Left lung (tissue), 10 donors: ENCODE results near the gene MAML1. TPM values are rescaled to one million over a fixed set of nuclear protein-coding genes. Genes with fewer than 3 reads are reported as not detected.
A peak's percentile ranks its signal among the peaks of the same experiment; 100 is the strongest.

ENCODE experiments used
- ATAC-seq: fragments of 200-7000 bp; cut with Tn5 transposase; one replicate; pipeline ENCODE4 v1.9.1; 2020; ENCODE audit warnings: moderate library complexity
- DNase-seq, 4 donors: peaks; one replicate each; pipeline ENCODE4 v3.0.0-alpha.2; 2013 to 2020
- H3K27ac ChIP-seq, 2 donors: fragments of 200-600 bp; sonication (generic) in 1 of 2; one replicate each; pipeline versions ENCODE4 v1.5.0 to v1.8.0; 2020 to 2021
- H3K27me3 ChIP-seq, 2 donors: fragments of 200-600 bp; sonication (generic) in 1 of 2; one replicate each; pipeline versions ENCODE4 v1.5.0 to v1.8.0; 2020 to 2021
- H3K36me3 ChIP-seq, 2 donors: fragments of 200-600 bp; sonication (generic) in 1 of 2; one replicate each; pipeline versions ENCODE4 v1.5.0 to v1.8.0; 2020 to 2021
- H3K4me1 ChIP-seq, 2 donors: fragments of 200-600 bp; one replicate each; pipeline ENCODE4 v1.8.0; 2021
- H3K4me3 ChIP-seq, 2 donors: fragments of 200-600 bp; sonication (generic) in 1 of 2; one replicate each; pipeline versions ENCODE4 v1.5.0 to v1.8.0; 2020 to 2021; ENCODE audit warnings: mild to moderate bottlenecking in 1 of 2
- H3K9me3 ChIP-seq, 2 donors: fragments of 200-600 bp; sonication (generic) in 1 of 2; one replicate each; pipeline versions ENCODE4 v1.5.0 to v1.8.0; 2020 to 2021
- CTCF ChIP-seq, 2 donors: fragments of 200-600 bp; sonication (generic) in 1 of 2; IDR thresholded peaks; one replicate each; pipeline versions ENCODE4 v1.5.0 to v1.8.0; 2021; ENCODE audit warnings: antibody characterized with exemption in 2 of 2
- intact Hi-C, 2 donors: fragments of 100-400 bp; cut with DNase I; formaldehyde crosslinking; loops; one replicate each; pipeline versions ENCODE4 v1.11.2 to v1.14.2; 2022
- polyA plus RNA-seq, 6 donors: library from polyadenylated mRNA; unstranded; fragments of 120-200 nt; gene quantifications; one replicate each; pipeline ENCODE4 v1.2.1, GENCODE V29; 2013; ENCODE audit not compliant: insufficient read length in 6 of 6
- total RNA-seq, 2 donors: library from RNA; stranded (reverse); fragmentation: NEBNext Ultra II Directional; extraction: Animal tissue kit (Norgen Biotek cat#: 25700); gene quantifications; one replicate each; pipeline ENCODE4 v1.2.1, GENCODE V29; 2021
- donor health status: DM: no; HTN: yes; CAD: no.
- donor health status: DM: no; HTN: no; CAD: no.

The MAML1 gene
- total and polyA plus RNA-seq, 8 donors, result 23.8 to 48.1 (median 43.9) TPM

GRCh38 chr5:179776411-179776938 lies 43.9 kb downstream of the MAML1 start:
- Histone ChIP-seq H3K36me3 (peaks cover 0 to 72% of the 10 kb centered on the region in 2 donors), H3K27ac (peak overlapping the region in 1 of 2 donors; percentile 37), H3K9me3 (no peaks in the 10 kb centered on the region), H3K27me3 (no peaks in the 10 kb centered on the region), H3K4me3 (no peak overlapping the region), H3K4me1 (peaks cover 0 to 77% of the 10 kb centered on the region in 2 donors)
- intact Hi-C loops, result no loop called here
- ATAC-seq, result peak; percentile 10
- peak in 1 of 4 donors; percentile 69 for DNase-seq
- TF ChIP-seq CTCF (IDR thresholded peaks at IDR 0.05), result no peak

GRCh38 chr5:179777456-179777855 lies 44.8 kb downstream of the MAML1 start:
- DNase-seq, result peak in 1 of 4 donors; percentile 39
- no peak for ATAC-seq
- H3K9me3 ChIP-seq, result no peaks in the 10 kb centered on the region
- H3K4me1 ChIP-seq, result peaks cover 0 to 67% of the 10 kb centered on the region in 2 donors
- no peaks in the 10 kb centered on the region for H3K27me3 ChIP-seq
- H3K27ac ChIP-seq, result peak overlapping the region in 1 of 2 donors; percentile 9
- no peak for TF ChIP-seq CTCF (IDR thresholded peaks at IDR 0.05)
- H3K4me3 ChIP-seq, result no peak overlapping the region
- intact Hi-C loops, result no loop called here
- H3K36me3 ChIP-seq, result peaks cover 0 to 62% of the 10 kb centered on the region in 2 donors

- Histone ChIP-seq H3K4me1 (peaks cover 0 to 63% of the 10 kb centered on the region in 2 donors), H3K4me3 (no peak overlapping the region), H3K9me3 (no peaks in the 10 kb centered on the region), H3K27me3 (no peaks in the 10 kb centered on the region), H3K36me3 (peaks cover 0 to 58% of the 10 kb centered on the region in 2 donors), H3K27ac (peak overlapping the region in 1 of 2 donors; percentile 9)
- TF ChIP-seq CTCF (IDR thresholded peaks at IDR 0.05), result no peak
- ATAC-seq, result peak; percentile 54
- intact Hi-C loops, result no loop called here
- DNase-seq, result peak in 1 of 4 donors; percentile 24
Measured at GRCh38 chr5:179777909-179778308, 45.3 kb downstream of the MAML1 start.

GRCh38 chr5:179778591-179778990 lies 46.0 kb downstream of the MAML1 start:
- intact Hi-C loops, result no loop called here
- no peak overlapping the region for H3K4me3 ChIP-seq

GRCh38 chr5:179779826-179780225 lies 47.2 kb downstream of the MAML1 start:
- peak overlapping the region in 1 of 2 donors; percentile 13 for H3K27ac ChIP-seq
- H3K4me1 ChIP-seq, result peaks cover 0 to 63% of the 10 kb centered on the region in 2 donors
- no peaks in the 10 kb centered on the region for H3K27me3 ChIP-seq
- intact Hi-C loops, result no loop called here
- peak in 1 of 4 donors; percentile 43 for DNase-seq
- H3K36me3 ChIP-seq, result peaks cover 0 to 39% of the 10 kb centered on the region in 2 donors
- no peak overlapping the region for H3K4me3 ChIP-seq
- ATAC-seq, result no peak
- no peak for TF ChIP-seq CTCF (IDR thresholded peaks at IDR 0.05)
- H3K9me3 ChIP-seq, result no peaks in the 10 kb centered on the region

More at GRCh38 chr5:179778591-179778990, 46.0 kb downstream of the MAML1 start:
- H3K36me3 ChIP-seq, result peaks cover 0 to 51% of the 10 kb centered on the region in 2 donors
- H3K27ac ChIP-seq, result no peak overlapping the region
- H3K9me3 ChIP-seq, result no peaks in the 10 kb centered on the region
- no peak for TF ChIP-seq CTCF (IDR thresholded peaks at IDR 0.05)
- peaks cover 0 to 63% of the 10 kb centered on the region in 2 donors for H3K4me1 ChIP-seq
- peak in 1 of 4 donors; percentile 17 for DNase-seq
- no peak for ATAC-seq
- H3K27me3 ChIP-seq, result no peaks in the 10 kb centered on the region
